ENCODE measurements around the gene NABP2. TPM values are rescaled to one million over a fixed set of nuclear protein-coding genes. Genes with fewer than 3 reads are reported as not detected.
A peak's percentile ranks its signal among the peaks of the same experiment; 100 is the strongest.
"Not testable (repeated sequence)": the region's sequence is repeated elsewhere in the genome, so short reads cannot be mapped to it uniquely, and the experiment has no call there.

NABP2 gene
- total RNA-seq, 1 donor from 2014 or later, result 17.5 TPM

DNA sequence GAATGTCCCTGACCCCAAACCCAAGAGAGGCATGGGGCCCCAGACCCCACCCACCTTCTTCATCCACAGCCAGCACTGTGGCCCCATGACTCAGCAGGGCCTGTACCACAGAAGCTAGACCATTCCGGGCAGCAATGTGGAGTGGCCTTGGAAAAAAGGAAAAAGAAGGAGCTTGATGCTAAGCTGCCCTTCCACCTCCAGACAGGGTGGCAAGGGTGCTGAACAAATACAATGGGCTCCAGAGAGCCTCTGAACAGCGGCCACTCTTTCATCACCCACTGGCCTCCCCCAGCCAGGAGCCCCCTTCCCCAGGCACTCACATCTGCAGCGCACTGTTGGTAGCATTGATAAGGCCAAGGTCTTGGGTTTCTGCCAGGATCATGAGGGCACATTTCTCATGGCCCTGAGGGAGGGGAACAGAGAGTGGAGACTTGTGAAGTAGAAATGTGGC is 19.6 kb downstream of the NABP2 start:
- no peak for DNase-seq (ENCODE audit: low read depth in 2 of 2)

DNA sequence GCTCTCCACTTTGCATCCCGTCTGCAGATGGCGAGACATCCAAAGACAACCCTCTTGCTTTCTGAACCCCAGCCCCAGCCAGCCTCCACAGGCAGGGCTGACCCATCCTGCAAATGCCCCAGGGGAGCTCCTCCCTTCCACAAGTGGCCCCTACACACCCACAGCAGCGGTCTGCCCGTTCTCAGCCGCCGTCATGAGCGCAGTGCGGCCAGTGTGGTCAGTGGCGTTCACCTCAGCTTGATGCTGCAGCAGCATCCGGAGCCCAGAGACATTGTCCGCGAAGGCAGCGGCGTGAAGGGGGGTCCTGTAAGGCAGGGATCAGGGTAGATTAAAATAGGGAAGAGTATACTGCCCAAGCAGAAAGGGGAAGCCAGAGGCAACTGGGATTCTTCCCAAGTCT is 20.4 kb downstream of the NABP2 start:
- no peak for DNase-seq (ENCODE audit: low read depth in 2 of 2)

DNA sequence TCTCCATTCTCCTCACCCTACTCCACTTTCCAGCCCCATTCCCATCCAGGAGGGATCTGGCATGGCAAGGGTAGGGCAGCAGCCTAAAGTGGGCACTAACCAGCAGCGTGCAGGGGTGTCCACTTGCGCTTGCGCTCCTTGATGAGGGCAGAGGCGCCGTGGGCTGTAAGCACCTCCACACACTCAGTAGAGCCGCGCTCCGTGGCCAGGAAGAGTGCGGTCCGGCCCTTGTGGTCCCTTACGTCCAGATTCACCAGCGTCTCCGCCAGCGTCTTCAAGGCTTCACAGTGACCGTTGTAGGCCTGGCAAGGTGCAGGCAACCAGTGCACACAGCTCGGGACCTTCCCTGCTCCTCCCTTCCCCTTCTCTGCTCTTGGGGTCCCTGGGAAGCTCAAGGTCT is 23.8 kb downstream of the NABP2 start:
- DNase-seq (ENCODE audit: low read depth in 2 of 2), result no peak

DNA sequence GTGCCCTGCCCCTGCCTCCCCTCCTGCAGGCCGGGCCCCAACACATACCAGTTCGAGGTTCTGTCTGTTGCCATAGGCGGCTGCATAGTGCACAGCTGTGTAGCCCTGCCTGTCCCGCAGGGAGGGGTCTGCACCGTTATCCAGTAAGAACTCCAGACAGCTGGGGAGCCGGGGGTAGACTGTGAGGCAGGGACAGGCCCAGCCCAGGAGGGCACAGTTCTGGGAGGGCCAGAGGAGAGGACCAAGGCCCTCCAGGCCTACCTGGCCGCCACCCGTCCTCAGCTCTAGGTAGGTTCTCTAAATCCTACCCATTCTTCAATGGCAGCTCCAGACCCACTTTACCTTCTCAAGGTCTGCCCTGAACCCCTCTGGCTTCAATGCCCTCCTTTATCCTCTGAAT is 24.6 kb downstream of the NABP2 start:
- DNase-seq (ENCODE audit: low read depth in 2 of 2), result no peak

DNA sequence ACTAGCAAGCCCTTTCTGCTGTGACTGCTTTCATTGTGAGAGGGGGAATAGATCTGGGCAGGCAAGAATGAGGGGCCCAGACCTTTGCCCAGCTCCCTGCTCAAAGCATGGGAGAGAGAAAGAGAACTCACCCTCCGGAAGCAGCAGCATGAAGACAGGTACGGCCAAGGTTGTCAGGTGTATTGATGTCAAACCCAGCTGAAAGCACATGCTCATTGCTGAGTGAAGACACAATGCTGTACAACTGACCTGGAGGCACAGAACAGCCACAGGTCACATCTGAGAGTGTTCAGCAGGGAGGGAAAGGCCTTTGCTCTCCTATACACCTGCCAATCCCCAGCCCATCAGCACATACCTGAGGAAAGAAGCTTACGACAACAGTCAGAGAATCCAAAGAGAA is 28.5 kb downstream of the NABP2 start:
- no peak for DNase-seq (ENCODE audit: low read depth in 2 of 2)

DNA sequence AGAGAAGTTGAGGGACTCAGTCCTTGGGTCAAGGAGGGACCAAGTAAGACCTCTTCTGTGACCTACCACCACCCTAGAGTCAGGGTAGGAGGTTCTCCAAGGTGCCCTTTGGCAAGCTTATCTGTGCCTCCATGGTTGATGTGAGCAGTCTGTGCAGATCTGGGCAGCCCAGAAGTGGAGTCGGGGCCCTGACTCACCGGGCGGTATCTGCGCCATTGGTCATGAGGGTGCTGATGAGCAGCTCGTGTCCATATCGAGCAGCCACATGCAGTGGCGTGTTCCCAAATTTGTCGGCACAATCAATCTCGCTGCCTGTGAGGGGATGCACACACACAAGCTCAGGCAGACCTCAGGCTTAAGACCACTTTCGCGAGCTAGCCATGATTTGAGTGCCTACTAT is 28.9 kb downstream of the NABP2 start:
- DNase-seq (ENCODE audit: low read depth in 2 of 2), result no peak

DNA sequence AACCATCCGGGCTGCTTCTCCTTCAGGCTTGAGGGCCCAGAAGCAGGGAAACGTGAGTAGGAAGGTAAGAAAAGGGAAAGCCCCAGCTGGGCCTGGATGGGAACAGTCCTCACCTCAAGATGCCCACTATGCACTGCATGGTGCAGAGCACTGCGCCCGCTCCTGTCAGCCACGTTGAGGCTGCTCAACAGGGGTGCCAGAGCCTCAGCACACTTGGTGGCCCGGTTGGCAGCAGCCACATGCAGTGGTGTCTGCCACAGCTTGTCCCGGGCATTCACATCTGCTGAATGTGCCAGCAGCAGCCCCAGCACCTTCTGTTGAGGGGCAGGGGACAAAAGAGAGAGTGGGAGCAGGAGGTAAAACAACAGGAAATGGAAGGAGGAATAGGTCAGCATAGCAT is 31.5 kb downstream of the NABP2 start:
- no peak for DNase-seq (ENCODE audit: low read depth in 2 of 2)

DNA sequence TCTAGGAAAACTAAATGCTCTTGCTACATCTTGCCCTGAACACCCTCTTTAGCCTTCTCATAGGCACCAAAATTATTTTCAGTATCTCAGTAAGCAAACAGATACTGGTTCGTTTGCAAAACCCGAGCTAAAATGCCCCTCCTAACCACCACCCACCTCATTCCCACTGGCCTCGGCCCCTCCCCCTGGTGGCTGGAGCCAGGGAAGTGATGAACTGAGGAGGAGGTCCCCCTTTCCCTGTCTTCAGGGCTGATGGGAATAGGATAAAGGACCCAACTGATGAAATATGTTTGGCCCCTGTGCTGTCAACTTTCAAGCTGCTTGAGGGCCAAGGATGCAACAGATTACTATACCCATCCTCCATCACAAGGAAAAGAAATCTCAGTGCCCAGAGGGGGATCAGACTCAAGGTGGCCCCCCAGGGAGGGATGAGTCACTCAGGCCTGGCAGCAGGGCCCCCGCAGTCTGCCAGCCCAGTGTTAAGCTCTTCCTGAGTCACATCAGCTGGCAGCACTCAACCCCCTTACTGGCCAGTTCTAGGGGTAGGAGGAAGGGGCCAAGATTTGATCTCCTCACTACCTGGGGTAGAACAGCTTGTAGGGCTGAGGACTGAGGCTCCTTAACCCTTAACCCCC is 32.3 kb downstream of the NABP2 start:
- DNase-seq (ENCODE audit: low read depth in 2 of 2), result peak in 1 of 2 donors; percentile 43

DNA sequence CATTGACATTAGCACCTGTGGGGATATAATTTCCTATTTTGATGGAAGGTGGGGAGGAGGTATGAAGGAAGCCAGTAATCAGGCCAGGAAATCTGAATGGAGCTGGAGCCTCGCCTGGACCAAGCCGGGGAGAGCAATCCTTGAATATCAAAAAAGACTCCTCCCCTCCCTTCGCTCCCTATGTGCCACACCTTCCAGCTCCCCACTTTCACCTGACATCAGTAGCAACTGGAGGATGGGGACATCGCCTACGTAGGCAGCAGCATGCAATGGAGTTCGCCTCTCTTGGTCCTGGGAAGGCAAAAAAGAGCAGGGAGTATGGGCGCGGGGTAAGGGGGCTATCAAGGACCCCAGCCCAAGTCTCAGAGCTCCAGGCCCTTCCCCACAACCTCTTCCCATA is 32.9 kb downstream of the NABP2 start:
- no peak for DNase-seq (ENCODE audit: low read depth in 2 of 2)

DNA sequence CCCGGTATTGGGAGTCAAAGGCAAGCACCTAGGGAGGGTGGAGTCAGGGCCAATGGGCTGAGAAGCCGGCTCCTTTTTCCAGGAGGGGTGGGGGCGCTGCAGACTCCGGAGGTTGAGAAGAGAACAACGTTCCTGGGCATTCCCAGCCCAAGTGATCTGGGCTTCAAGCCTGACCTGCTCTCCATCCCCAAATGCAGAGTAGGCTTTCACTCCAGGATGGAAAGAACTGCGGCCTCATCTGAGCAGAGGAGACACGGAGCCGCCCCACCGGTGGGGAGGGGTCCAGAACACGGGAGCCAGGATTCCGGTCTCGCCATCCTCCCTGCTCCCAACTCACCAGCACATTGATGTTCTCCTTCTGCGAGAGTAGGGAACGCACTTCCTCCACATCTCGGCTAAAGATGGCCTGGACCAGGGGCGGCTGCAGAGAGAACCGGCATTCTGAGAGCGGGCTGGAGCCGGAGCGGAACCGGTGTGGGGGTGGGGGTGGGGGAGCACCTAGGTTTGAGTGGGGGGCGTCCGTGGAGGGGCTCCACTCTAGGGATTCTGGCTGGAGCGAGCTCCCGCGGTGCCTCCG is 33.4 kb downstream of the NABP2 start:
- DNase-seq (ENCODE audit: low read depth in 2 of 2), result peak; percentile 19 to 42

DNA sequence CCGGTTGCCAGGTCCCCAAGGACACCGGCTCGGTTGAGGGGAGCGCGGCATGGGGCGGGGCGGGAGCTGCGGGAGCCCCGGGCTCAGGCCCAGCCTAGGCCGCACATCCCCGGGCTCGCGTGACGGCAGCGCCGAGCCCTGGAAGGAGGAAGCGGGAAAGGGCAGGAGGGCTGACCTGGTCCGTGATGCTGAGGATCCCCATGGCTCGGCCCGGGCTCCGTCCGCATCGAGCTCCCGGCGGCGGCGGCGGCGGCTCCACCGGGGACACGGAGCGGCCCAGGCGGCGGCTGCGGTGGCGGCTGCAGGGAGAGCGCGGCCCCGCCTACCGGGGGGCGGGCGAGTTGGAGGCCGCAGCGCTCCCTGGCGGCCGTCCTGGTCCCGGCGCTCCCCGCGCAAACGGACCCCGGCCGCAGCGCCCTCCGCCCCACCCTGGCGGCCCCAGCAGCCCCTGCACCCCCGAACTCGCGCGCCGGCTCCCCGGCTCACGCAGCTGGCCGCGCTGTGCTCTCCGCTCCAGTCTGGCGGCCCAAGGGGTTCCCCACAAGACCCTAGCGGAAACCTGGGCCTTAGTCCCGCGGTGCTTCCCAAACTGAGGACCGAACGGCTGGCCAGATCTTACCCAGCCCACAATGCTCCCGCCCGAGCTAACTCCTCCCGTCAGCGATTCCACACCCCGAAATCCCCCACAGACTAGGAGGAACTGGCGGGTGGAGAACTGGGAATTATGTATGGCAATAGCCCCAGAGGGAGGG is 34.1 kb downstream of the NABP2 start, which contains the start of gene ANKRD52:
ANKRD52 (minus strand) TSS at position 317 of the 752 bp plus-strand sequence; CDS start at position 202, 115 bp downstream.
- DNase-seq (ENCODE audit: low read depth in 2 of 2), result peak; percentile 79

DNA sequence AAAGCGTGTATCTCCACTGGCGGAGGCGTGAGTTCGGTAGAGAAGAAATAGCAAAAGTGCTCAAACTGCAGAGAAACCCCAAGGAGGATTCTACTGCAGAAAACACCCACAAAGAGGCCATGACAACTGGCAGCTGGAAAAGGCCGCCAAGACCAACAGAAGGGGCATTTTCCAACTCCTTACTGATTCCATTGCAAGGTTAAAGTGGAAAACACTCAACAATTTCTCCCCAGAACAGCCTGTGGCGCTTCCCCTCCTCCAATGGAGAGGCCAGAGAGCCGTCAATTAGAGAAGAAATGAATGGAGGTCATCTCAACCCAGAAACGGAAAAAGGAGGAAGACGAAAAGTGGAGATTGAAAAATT is 34.7 kb downstream of the NABP2 start:
- DNase-seq (ENCODE audit: low read depth in 2 of 2), result no peak

DNA sequence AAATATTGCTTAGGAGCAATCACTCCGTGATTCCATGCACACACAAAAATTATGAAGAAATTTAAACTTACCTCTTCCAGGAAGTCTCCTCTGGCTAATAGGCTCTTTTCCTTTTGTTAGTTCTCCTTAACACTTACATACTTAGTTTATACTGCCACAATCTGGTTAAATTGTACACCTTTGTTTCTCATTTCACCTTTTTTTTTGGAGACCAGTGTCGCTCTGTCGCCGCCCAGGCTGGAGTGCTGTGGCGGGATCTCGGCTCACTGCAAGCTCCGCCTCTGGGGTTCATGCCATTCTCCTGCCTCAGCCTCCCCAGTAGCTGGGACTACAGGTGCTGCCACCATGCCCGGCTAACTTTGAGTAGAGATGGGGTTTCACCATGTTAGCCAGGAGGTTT is 36.2 kb downstream of the NABP2 start:
- DNase-seq (ENCODE audit: low read depth in 2 of 2), result no peak

DNA sequence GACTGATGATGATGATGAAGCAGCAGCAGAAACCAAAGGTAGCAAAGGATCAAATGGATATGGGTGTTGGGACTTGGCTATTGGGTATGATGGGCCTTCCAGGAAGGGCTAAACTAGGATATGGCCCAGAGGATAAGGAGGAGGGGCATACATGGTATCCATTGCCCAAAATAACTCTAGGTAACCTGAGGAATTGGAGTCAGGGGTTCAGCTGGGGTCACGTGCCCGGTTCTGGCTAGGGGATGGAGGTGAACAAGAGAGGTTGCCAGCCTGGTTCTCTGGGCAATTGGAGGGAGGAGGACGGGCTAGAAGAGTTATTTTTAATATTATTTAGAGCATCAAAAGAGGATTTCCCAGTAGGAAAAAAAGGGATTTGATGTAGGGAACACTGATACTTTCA is 36.8 kb downstream of the NABP2 start:
- DNase-seq (ENCODE audit: low read depth in 2 of 2), result no peak

DNA sequence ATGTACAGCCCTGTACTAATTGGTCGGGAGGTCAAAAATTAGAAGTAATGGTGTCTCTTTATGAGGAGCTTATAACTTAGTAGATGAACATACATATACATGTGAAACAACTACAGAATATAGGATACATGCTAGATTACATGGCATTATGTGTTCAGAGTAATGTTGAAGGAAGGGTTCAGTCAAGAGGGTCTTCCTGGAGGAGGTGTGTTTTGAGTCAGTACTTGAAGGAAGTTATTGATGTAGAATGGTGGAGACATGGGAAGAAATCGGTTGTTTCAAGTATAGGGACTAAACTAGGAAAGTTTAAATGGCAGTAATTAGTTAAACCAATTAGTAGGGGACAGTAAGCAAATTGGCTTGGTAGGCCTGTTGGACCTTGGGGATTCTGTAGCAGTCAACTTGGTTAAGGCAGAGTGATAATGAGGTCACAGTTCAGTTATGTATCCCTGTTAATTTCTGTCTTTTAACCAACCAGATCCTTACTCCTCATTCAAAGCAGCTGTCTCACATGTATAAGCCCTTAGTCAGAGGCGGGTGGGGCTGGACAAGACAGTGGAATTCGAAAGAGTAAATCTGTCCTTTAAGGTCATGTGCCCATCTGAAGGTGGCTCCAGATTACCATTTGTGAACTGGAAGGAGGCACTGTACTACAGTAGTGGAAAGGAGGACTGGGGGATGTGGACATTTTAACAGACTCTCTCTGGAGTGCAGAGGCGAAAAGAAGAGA is 37.5 kb downstream of the NABP2 start:
- DNase-seq (ENCODE audit: low read depth in 2 of 2), result peak in 1 of 2 donors; percentile 37

DNA sequence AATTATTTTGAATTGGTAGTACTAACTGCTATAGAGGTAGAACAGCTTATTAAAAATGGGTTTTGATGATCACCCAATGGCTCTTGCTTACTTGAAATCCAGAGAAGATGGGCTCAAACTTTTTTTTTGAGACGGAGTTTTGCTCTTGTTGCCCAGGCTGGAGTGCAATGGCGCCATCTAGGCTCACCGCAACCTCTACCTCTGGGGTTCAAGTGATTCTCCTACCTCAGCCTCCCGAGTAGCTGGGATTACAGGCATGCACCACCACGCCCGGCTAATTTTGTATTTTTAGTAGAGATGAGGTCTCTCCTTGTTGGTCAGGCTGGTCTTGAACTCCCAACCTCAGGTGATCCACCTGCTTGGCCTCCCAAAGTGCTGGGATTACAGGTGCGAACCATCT is 38.8 kb downstream of the NABP2 start:
- DNase-seq (ENCODE audit: low read depth in 2 of 2), result not testable (repeated sequence)

DNA sequence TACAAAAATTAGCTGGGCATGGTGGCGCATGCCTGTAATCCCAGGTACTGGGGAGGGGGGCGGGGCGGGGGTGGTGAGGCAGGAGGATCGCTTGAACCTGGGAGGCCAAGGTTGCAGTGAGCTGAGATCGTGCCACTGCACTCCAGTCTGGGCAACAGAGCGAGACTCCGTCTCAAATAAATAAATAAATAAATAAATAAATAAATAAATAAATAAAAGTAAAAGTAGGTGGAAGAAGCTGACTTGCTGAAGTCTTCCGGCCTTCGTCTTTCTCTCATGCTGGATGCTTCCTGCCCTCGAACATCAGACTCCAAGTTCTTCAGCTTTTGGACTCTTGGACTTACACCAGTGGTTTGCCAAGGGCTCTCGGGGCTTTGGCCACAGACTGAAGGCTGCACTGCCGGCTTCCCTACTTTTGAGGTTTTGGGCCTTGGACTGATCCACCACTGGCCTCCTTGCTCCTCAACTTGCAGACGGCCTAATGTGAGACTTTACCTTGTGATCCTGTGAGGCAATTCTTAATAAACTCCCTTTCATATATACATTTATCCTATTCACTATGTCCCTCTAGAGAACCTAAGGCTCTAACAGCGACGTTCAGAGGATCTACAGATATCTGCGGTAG is 42.0 kb downstream of the NABP2 start:
- not testable (repeated sequence) for DNase-seq (ENCODE audit: low read depth in 2 of 2)

DNA sequence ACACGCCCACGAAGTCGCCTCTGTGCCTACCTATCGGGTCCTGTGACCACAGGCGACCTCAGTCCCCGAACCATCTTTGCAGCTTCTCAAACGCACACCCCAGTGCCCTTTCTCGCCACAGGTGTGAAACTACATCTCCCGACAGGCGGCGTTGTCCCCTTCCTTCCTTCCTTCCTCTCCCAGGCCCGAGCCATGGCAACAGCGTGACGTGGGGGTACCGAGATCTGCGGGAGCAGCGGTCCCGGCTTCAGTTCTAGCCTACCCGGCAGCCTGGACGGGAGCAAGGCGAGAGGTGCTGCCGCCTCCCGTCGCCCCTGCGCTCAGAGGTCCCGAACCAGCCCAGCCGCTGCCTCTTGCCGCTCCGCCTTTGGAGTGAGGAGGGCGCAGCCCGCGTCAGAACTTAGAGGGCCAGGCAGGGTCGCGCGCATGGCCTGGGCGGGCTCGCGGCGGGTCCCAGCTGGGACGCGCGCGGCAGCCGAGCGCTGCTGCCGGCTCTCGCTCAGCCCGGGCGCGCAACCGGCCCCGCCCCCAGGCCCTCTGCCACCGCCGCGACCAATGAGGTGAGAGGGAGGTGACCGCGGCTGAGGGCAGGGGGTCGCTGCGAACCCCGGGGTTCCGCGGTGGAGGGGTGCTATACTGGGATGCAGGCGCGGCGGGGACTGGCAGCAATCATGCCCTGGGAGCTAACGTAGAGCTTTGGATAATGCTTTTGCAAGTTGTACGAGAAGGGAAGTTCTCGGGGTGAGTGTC is 42.7 kb downstream of the NABP2 start, which contains the start of gene COQ10A:
COQ10A (plus strand) TSS at position 250 of the 750 bp plus-strand sequence; CDS start at position 427, 177 bp downstream.
- DNase-seq (ENCODE audit: low read depth in 2 of 2), result peak; percentile 85 to 88

DNA sequence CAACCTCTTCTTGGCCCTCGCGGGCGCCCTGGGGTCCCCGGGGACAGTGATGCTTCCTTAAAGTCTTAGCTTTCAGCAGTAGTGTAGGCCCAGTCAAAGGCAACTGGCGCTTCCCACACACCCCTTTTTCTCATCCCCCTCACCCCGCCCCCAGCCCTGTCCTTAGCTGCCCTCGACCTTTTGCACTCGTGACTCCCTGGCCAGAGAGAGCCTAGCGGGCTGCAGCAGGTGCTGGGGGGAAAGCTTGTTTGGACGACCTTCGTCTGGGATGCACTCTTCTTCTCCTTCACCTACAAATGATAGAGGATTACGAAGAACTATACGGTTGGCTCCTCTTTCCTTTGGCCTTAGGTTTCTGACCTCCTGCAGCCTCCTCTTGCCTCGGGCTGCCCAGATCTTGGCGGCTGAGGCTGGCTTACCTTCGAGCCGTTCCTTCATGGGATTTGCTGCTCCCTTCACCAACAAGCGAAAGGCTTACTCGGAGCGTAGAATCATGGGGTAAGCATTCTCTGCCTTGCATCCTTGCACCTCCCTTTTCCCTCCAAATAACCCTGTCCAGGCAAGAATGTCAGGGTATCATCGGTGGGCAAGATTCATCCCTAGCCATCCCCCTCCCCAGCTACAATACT is 43.4 kb downstream of the NABP2 start:
- no peak for DNase-seq (ENCODE audit: low read depth in 2 of 2)

DNA sequence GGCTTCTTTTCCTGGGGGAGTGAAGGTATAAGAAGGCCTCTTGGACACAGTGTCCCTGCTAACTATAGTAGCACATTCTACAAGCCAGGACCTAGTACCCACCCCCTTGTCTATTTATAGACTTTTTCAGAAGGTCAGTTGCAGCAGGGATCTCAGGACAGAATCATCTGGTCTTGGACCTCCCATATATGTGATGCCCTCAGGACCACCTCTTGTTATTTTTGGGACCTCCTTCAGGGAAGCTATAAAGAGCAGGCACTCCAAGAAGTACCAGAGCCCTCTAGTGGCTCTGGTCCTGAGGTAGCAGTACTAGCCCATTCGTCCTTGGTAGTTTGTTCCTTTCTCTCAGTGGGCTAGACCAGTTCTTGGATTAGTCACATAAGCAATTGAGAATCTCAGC is 46.9 kb downstream of the NABP2 start:
- peak in 1 of 2 donors; percentile 44 for DNase-seq (ENCODE audit: low read depth in 2 of 2)

Measured in lung microvascular endothelial cell (primary cell).